H1 (cell line): ENCODE data around the gene KMT2E. TPM values are rescaled to one million over a fixed set of nuclear protein-coding genes. Genes with fewer than 3 reads are reported as not detected.

Experiments
- CTCF ChIA-PET: fragments of 300-600 bp; sonication (Branson Sonifier 250); formaldehyde crosslinking; loops from one replicate; lab custom pipeline; 2021; ENCODE audit not compliant: partially characterized antibody; lab: Charles Lee
- POLR2A ChIA-PET: fragments of 300-600 bp; sonication (Branson Sonifier 250); formaldehyde crosslinking; loops from one replicate; lab custom pipeline; 2021; ENCODE audit warnings: inconsistent platforms; ENCODE audit not compliant: partially characterized antibody; lab: Charles Lee
- DNase-seq, 2 experiments: peaks; one replicate each; pipeline versions ENCODE4 v3.0.0 to v3.0.0-alpha.2; 2010 to 2022; ENCODE audit warnings: low spot score in 2 of 2, low read depth in 1 of 2, mixed read lengths in 1 of 2
- FAIRE-seq: peaks from 2 replicates; lab custom pipeline; 2011; peaks lifted over from hg19 to GRCh38; lab: Jason Lieb, UNC
- H2AFZ ChIP-seq: 2 replicates; pipeline ENCODE4 v1.8.1; 2012; ENCODE audit warnings: low read length, inconsistent platforms
- H2AK5ac ChIP-seq: 2 replicates; pipeline ENCODE4 v1.6.1; 2013; ENCODE audit warnings: low read depth, low read length
- H2BK120ac ChIP-seq: replicated peaks from 2 replicates; pipeline ENCODE3; 2013; ENCODE audit warnings: low read depth, low read length, inconsistent platforms
- H2BK12ac ChIP-seq: 2 replicates; pipeline ENCODE4 v1.6.1; 2013; ENCODE audit warnings: low read depth, low read length
- H2BK15ac ChIP-seq: 2 replicates; pipeline ENCODE4 v1.6.1; 2013; ENCODE audit warnings: low read length
- H2BK20ac ChIP-seq: 2 replicates; pipeline ENCODE4 v1.6.1; 2013; ENCODE audit warnings: low read length
- H2BK5ac ChIP-seq: 2 replicates; pipeline ENCODE4 v1.6.1; 2013; ENCODE audit warnings: low read depth, low read length
- H3K14ac ChIP-seq: 2 replicates; pipeline ENCODE4 v1.6.1; 2013; ENCODE audit warnings: inconsistent platforms; ENCODE audit not compliant: insufficient read length
- H3K18ac ChIP-seq: 2 replicates; pipeline ENCODE4 v1.6.1; 2013; ENCODE audit warnings: low read length; ENCODE audit errors: extremely low read depth
- H3K23ac ChIP-seq: 2 replicates; pipeline ENCODE4 v1.6.1; 2013; ENCODE audit warnings: inconsistent platforms; ENCODE audit not compliant: insufficient read length
- H3K23me2 ChIP-seq: 2 replicates; pipeline ENCODE4 v1.6.1; 2013; ENCODE audit warnings: low read depth, low read length
- H3K27ac ChIP-seq: 2 replicates; pipeline ENCODE4 v1.6.1; 2011; ENCODE audit warnings: low read depth, low read length, inconsistent platforms
- H3K27me3 ChIP-seq, 4 experiments: replicated peaks in 1 of 4; 1 replicate in 1 of 4; 2 replicates in 3 of 4; pipeline versions ENCODE4 v1.6.1 to v1.8.1; 2011 to 2013; ENCODE audit warnings: low read length in 3 of 4, mild to moderate bottlenecking in 3 of 4, inconsistent platforms in 2 of 4, mixed read lengths in 2 of 4, moderate library complexity in 1 of 4; ENCODE audit not compliant: control insufficient read depth in 3 of 4, insufficient read depth in 3 of 4; ENCODE audit errors: extremely low read depth in 1 of 4
- H3K36me3 ChIP-seq, 4 experiments: 2 replicates each; pipeline versions ENCODE4 v1.6.1 to v1.8.1; 2011 to 2013; ENCODE audit warnings: mild to moderate bottlenecking in 4 of 4, low read length in 3 of 4, moderate library complexity in 2 of 4, control low read depth in 1 of 4, inconsistent platforms in 1 of 4; ENCODE audit not compliant: insufficient read depth in 4 of 4, control insufficient read depth in 2 of 4
- H3K4ac ChIP-seq: replicated peaks from 2 replicates; pipeline ENCODE3; 2013; ENCODE audit warnings: low read length, low read depth, mixed read lengths, inconsistent platforms; ENCODE audit not compliant: insufficient read length
- H3K4me1 ChIP-seq, 4 experiments: replicated peaks in 1 of 4; 1 replicate in 1 of 4; 2 replicates in 3 of 4; pipeline versions ENCODE4 v1.6.1 to v1.8.1; 2011 to 2013; ENCODE audit warnings: low read length in 3 of 4, inconsistent platforms in 2 of 4, mixed read lengths in 1 of 4; ENCODE audit not compliant: insufficient read depth in 4 of 4, control insufficient read depth in 3 of 4
- H3K4me2 ChIP-seq, 2 experiments: 2 replicates each; pipeline versions ENCODE4 v1.6.1 to v1.8.1; 2011 to 2013; ENCODE audit warnings: low read depth in 2 of 2, low read length in 2 of 2, control low read depth in 1 of 2, inconsistent platforms in 1 of 2, mild to moderate bottlenecking in 1 of 2; ENCODE audit not compliant: insufficient read depth in 1 of 2
- H3K4me3 ChIP-seq, 4 experiments: fragments of 200-600, 300-600 bp in 1 of 4; sonication (generic), shearing (Covaris generic), sonication (Bioruptor Twin) in 1 of 4; 2 replicates each; pipeline versions ENCODE4 v1.5.1 to v1.8.1; 2011 to 2016; ENCODE audit warnings: low read length in 4 of 4, low read depth in 3 of 4, control low read depth in 2 of 4, inconsistent platforms in 2 of 4, mild to moderate bottlenecking in 2 of 4, mixed read lengths in 1 of 4, moderate library complexity in 1 of 4; ENCODE audit not compliant: insufficient read depth in 2 of 4; ENCODE audit errors: extremely low read depth in 1 of 4
- H3K56ac ChIP-seq: replicated peaks from 2 replicates; pipeline ENCODE3; 2013; ENCODE audit warnings: low read depth, mild to moderate bottlenecking, mixed read lengths, low read length, inconsistent platforms; ENCODE audit not compliant: insufficient read length
- H3K79me1 ChIP-seq: 2 replicates; pipeline ENCODE4 v1.6.1; 2013; ENCODE audit warnings: low read depth, low read length, control low read depth
- H3K79me2 ChIP-seq, 2 experiments: 2 replicates each; pipeline versions ENCODE4 v1.6.1 to v1.8.1; 2012 to 2013; ENCODE audit warnings: low read length in 2 of 2, mild to moderate bottlenecking in 2 of 2, inconsistent platforms in 1 of 2; ENCODE audit not compliant: insufficient read depth in 2 of 2, control insufficient read depth in 1 of 2
- H3K9ac ChIP-seq, 4 experiments: replicated peaks in 1 of 4; 1 replicate in 1 of 4; 2 replicates in 3 of 4; pipeline versions ENCODE4 v1.6.1 to v1.8.1; 2011 to 2013; ENCODE audit warnings: low read depth in 3 of 4, low read length in 3 of 4, control low read depth in 2 of 4, mild to moderate bottlenecking in 2 of 4, moderate library complexity in 2 of 4, inconsistent platforms in 1 of 4; ENCODE audit errors: extremely low read depth in 1 of 4
- H3K9me3 ChIP-seq, 2 experiments: 2 replicates each; pipeline versions ENCODE4 v1.6.1 to v1.8.1; 2012 to 2013; ENCODE audit warnings: mild to moderate bottlenecking in 2 of 2, moderate library complexity in 2 of 2, control low read depth in 1 of 2, inconsistent platforms in 1 of 2, low read depth in 1 of 2, low read length in 1 of 2, mixed read lengths in 1 of 2; ENCODE audit not compliant: insufficient read depth in 2 of 2
- H4K20me1 ChIP-seq, 2 experiments: replicated peaks in 1 of 2; 2 replicates each; pipeline versions ENCODE3 to v1.8.1; 2011 to 2013; ENCODE audit warnings: inconsistent platforms in 2 of 2, low read length in 2 of 2, mild to moderate bottlenecking in 1 of 2; ENCODE audit not compliant: insufficient read depth in 2 of 2, control insufficient read depth in 1 of 2
- H4K5ac ChIP-seq: 2 replicates; pipeline ENCODE4 v1.6.1; 2013; ENCODE audit warnings: low read length, low read depth, mixed read lengths, inconsistent platforms; ENCODE audit not compliant: insufficient read length
- H4K8ac ChIP-seq: 2 replicates; pipeline ENCODE4 v1.8.0; 2013; ENCODE audit warnings: mild to moderate bottlenecking, moderate library complexity, low read length, inconsistent platforms; ENCODE audit not compliant: insufficient read depth; ENCODE audit errors: extremely low read depth
- H4K91ac ChIP-seq: replicated peaks from 2 replicates; pipeline ENCODE3; 2013; ENCODE audit warnings: low read length, mixed read lengths, inconsistent platforms; ENCODE audit not compliant: insufficient read length
- BCL11A ChIP-seq, 2 experiments: IDR thresholded peaks; one replicate each; pipeline ENCODE4 v1.6.1; 2011; ENCODE audit warnings: low read depth in 2 of 2, low read length in 2 of 2, mild to moderate bottlenecking in 2 of 2
- CTCF ChIP-seq, 3 experiments: IDR thresholded peaks; 1 replicate in 2 of 3; 2 replicates in 1 of 3; pipeline versions ENCODE4 v1.5.1 to v1.6.1; 2011; ENCODE audit warnings: low read length in 3 of 3, mild to moderate bottlenecking in 3 of 3, inconsistent platforms in 2 of 3, low read depth in 1 of 3, moderate library complexity in 1 of 3; ENCODE audit not compliant: insufficient read depth in 1 of 3; ENCODE audit errors: control extremely low read depth in 1 of 3
- EZH2 ChIP-seq: fragments of 200-600 bp; sonication (generic); IDR thresholded peaks from 2 replicates; pipeline ENCODE4 v1.7.1; 2012; ENCODE audit warnings: low read depth, mild to moderate bottlenecking, moderate library complexity, low read length, inconsistent platforms; ENCODE audit not compliant: severe bottlenecking
- GABPA ChIP-seq: IDR thresholded peaks from 2 replicates; pipeline ENCODE4 v1.6.1; 2011; ENCODE audit warnings: mild to moderate bottlenecking, low read length, moderate library complexity, borderline replicate concordance; ENCODE audit not compliant: insufficient read depth
- MAX ChIP-seq: IDR thresholded peaks from 2 replicates; pipeline ENCODE4 v1.6.1; 2012; ENCODE audit warnings: inconsistent platforms
- SIN3A ChIP-seq, 2 experiments: IDR thresholded peaks in 1 of 2; conservative IDR thresholded peaks in 1 of 2; 2 replicates each; pipeline ENCODE4 v1.6.1; 2011 to 2012; ENCODE audit warnings: low read length in 2 of 2, improper control_type of control experiment in 1 of 2, low read depth in 1 of 2, mild to moderate bottlenecking in 1 of 2
- TBP ChIP-seq: IDR thresholded peaks from 2 replicates; pipeline ENCODE4 v1.6.1; 2011; ENCODE audit warnings: low read depth, low read length, improper control_type of control experiment
- WGBS, 2 experiments: shearing (Covaris generic) in 1 of 2; methylation state at CpG; one replicate each; pipeline versions ENCODE4 v1.1.6 to v1.1.7; 2013 to 2015; ENCODE audit warnings: low lambda C conversion rate in 2 of 2, mixed read lengths in 2 of 2, inconsistent platforms in 1 of 2, low coverage in 1 of 2, missing lambda C conversion rate in 1 of 2; ENCODE audit not compliant: insufficient replicate concordance in 2 of 2, insufficient coverage in 1 of 2, insufficient read length in 1 of 2; ENCODE audit errors: extremely low coverage in 1 of 2, missing lambda C conversion rate in 1 of 2; 5-methylcytosine and 5-hydroxymethylcytosine counted together
- polyA plus RNA-seq, 7 experiments: library from polyadenylated mRNA; depleted of rRNA in 3 of 7; stranded (reverse) in 5 of 7; unstranded in 2 of 7; fragments of >200 nt in 5 of 7; fragments of 200-250 nt in 2 of 7; gene quantifications; 1 replicate in 5 of 7; 2 replicates in 1 of 7; 4 replicates in 1 of 7; pipeline versions ENCODE4 v1.2.1 to v1.2.3, GENCODE V29; 2011 to 2013; ENCODE audit warnings: missing spikeins in 2 of 7, mixed read lengths in 2 of 7
- total RNA-seq: library from RNA; stranded (reverse); fragmentation: NEBNext Ultra II Directional; extraction: Animal tissue kit (Norgen Biotek cat#: 25700); gene quantifications from 2 replicates; pipeline ENCODE4 v1.2.1, GENCODE V29; 2021

The KMT2E gene
- total and polyA plus RNA-seq, 2 of the 8 experiments (the other 6 are each of a cell fraction or from before 2014, with no cell fraction given): 10.9 to 45.0 TPM

GRCh38 chr7:105003275-105003674, 10.7 kb upstream of the KMT2E start:
- Histone ChIP-seq H3K4me2 (no peak overlapping the region), H2AFZ (no peak overlapping the region), H2BK20ac (no peak overlapping the region), H2BK120ac (no peak overlapping the region), H3K23me2 (no peaks in the 10 kb centered on the region), H3K27ac (no peak overlapping the region), H4K20me1 (peaks cover 29 to 37% of the 10 kb centered on the region in 2 experiments), H3K56ac (no peak overlapping the region), H2AK5ac (no peak overlapping the region), H3K4ac (no peak overlapping the region), H3K14ac (no peak overlapping the region), H3K9ac (0 out of 7 replicates have a peak overlapping the region, but pooled peaks of 1 of the 4 experiments have one; percentile 10), H3K18ac (no peak overlapping the region), H3K79me2 (peaks cover 0 to 67% of the 10 kb centered on the region in 2 experiments), H3K36me3 (peaks cover 0 to 11% (median 0%) of the 10 kb centered on the region in 4 experiments; a peak in 2 of 8 replicates), H3K79me1 (peaks cover 4% of the 10 kb centered on the region), H3K4me3 (no peak overlapping the region), H3K23ac (no peak overlapping the region), H2BK5ac (no peak overlapping the region), H2BK15ac (no peak overlapping the region), H4K8ac (no peak overlapping the region), H3K27me3 (no peaks in the 10 kb centered on the region), H3K4me1 (peaks cover 0 to 8% (median 0%) of the 10 kb centered on the region in 4 experiments; a peak in 2 of 7 replicates), H3K9me3 (no peaks in the 10 kb centered on the region), H4K5ac (no peak overlapping the region), H4K91ac (no peak overlapping the region), H2BK12ac (no peak overlapping the region)
- DNase-seq (no peak), FAIRE-seq (no peak)
- CTCF ChIA-PET: no interaction called here
- POLR2A ChIA-PET: interaction anchor here (1.2 to 8.5 kb wide), 4 partner anchors 9 to 20 kb away, joined by 4 to 63 read pairs (median 34); partner anchors contain the start of gene KMT2E
- 85% methylated on average over 5 of the region's 5 CpGs; no CpG with 5 or more reads in 1 of the 2 experiments for WGBS, 2 experiments
- TF ChIP-seq EZH2: no peak
- no peak for TF ChIP-seq CTCF (IDR thresholded peaks at IDR 0.05; ENCODE audit: control extremely low read depth in 1 of 3, insufficient read depth in 1 of 3, low read depth in 1 of 3, low read length in 3 of 3)
- TF ChIP-seq BCL11A (IDR thresholded peaks at IDR 0.05; ENCODE audit: low read depth in 2 of 2, low read length in 2 of 2): no peak
- TF ChIP-seq TBP: no peak
- no peak for TF ChIP-seq MAX
- no peak for TF ChIP-seq GABPA
- TF ChIP-seq SIN3A (conservative IDR thresholded peaks at IDR 0.05 in 1 of 2, IDR thresholded peaks at IDR 0.05 in 1 of 2; ENCODE audit: low read depth in 1 of 2, low read length in 2 of 2): no peak
